Ramos (cell line): ENCODE results near the gene JRKL.

Source experiments
- in situ Hi-C: fragments of 300-500 bp; cut with MboI; formaldehyde crosslinking; loops from one replicate; pipeline ENCODE4 v1.14.3; 2022; ENCODE audit warnings: low sequenced_read_pairs; ENCODE audit not compliant: unreplicated experiment

JRKL gene

DNA sequence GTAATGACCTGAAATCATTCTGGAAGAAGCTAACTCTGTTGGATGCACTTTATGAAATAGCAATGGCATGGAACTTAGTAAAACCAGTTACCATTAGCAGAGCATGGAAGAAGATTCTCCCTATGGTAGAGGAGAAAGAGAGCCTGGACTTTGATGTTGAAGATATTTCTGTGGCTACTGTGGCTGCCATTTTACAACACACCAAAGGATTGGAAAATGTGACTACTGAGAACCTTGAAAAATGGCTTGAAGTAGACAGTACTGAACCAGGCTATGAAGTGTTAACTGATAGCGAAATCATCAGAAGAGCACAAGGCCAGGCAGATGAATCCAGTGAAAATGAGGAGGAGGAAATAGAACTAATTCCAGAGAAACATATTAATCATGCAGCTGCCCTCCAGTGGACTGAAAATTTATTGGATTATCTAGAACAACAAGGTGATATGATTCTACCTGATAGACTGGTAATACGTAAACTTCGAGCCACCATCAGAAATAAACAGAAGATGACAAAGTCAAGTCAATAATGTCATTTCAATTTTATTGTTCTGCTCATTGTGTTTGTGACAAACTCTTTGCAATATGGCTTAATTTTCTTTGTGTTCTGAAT is 2.0 kb downstream of the JRKL start:
- in situ Hi-C loops = loop anchor here (25.0 kb wide), 1 partner anchor 555 kb away; no protein-coding TSS in a partner anchor

- in situ Hi-C loops = loop anchor here (25.0 kb wide), 1 partner anchor 557 kb away; no protein-coding TSS in a partner anchor
These were observed 4.0 kb downstream of the JRKL start for GRCh38 chr11:96393753-96394348.

DNA sequence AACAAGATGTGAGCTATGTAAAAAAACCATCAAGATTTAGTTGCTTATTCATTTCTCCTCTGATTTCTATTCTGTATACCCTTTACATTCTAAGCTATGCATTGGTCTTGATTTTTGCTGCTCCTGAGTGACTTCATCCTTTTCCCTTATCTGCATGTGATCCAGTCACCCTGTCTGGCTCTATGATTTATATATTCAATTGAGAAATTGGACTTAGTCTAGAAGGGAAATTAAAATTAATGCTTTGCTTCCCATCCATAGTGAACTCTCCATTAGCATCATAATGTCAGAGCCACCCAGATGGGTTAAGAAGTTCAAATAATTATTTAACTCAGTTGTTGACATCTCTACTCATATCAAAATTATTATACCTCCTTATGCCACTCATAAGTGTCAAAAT is 5.0 kb downstream of the JRKL start:
- in situ Hi-C loops = loop anchor here (25.0 kb wide), 1 partner anchor 557 kb away; no protein-coding TSS in a partner anchor

GRCh38 chr11:96396637-96397036 is 6.8 kb downstream of the JRKL start:
- in situ Hi-C loops = loop anchor here (25.0 kb wide), 1 partner anchor 559 kb away; no protein-coding TSS in a partner anchor

GRCh38 chr11:96397863-96398262 is 8.1 kb downstream of the JRKL start:
- in situ Hi-C loops = loop anchor here (25.0 kb wide), 1 partner anchor 561 kb away; no protein-coding TSS in a partner anchor

DNA sequence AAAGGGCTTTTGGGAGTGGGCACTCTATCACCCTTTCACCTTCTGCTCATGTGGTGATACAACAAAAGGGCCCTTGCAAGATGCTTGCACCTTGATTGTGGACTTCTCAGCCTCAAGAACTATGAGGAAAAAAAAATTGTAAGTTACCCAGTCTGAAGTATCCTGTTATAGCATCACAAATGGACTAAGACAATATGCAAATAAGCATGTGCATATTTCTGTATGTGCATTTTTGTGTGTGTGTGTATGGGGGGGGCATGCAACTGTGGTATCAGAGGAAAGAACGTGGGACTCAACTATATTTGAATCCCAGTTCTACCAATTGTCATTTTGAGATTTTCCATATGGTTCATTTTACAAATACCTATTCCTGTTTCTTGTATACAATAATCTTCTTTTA is 10.9 kb downstream of the JRKL start:
- in situ Hi-C loops = loop anchor here (25.0 kb wide), 1 partner anchor 1238 kb away; no protein-coding TSS in a partner anchor

DNA sequence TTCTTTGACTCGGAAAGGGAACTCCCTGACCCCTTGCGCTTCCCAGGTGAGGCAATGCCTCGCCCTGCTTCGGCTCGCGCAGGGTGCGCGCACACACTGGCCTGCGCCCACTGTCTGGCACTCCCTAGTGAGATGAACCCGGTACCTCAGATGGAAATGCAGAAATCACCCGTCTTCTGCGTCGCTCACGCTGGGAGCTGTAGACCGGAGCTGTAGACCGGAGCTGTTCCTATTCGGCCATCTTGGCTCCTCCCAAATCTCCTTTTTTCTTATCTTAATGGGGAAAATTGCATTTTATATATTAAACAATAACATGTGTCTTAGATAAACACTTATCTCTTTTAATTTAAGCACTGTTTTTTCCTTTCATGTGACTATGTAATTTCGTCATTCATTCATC is 21.6 kb downstream of the JRKL start:
- in situ Hi-C loops = loop anchor here (25.0 kb wide), 1 partner anchor 1249 kb away; no protein-coding TSS in a partner anchor

DNA sequence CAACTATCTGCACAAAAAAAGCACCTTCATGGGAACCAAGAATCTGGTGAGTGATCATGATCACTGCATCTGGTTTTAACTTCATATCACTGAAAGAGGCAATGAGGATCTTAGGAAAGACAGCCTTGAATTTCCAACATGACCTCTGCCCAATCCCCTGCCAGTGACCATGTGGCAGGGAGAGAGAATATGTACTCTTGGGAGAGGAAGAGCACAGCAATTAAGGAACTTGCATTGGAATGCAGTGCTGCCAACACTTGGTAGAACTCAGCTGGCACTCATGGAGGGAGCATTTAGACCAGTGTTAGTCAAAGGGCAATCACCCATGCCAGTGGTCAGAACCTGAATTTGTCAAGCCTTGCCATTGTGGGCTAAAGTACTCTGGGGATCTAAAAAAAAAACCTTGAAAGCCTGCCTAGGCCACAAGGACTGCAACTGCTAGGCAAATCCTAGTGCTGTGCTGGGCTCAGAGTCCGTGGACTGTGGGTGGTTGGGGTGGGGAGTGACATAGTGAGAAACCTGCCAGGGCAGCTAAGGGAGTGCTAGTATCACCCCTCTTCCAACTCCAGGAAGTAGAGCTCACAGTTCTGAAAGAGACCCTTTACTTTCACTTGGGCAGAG is 23.1 kb downstream of the JRKL start:
- in situ Hi-C loops = loop anchor here (25.0 kb wide), 1 partner anchor 1251 kb away; no protein-coding TSS in a partner anchor

DNA sequence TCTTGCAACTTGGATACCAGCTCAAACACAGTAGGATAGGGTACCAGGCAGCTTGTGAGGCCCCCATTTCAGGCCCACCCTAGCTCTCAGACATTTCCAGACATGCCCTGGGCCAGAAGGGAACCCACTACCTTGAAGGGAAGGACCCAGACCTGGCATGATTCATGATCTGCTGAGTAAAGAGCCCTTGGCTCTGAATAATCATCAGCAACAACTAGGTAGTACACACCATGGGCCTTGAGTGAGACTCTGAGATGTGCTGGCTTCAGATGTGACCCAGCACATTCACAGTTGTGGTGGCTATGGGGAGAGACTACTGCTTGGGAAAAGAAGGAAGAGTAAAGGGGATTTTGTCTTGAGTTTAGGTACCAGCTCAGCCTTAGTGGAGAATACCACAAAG is 23.6 kb downstream of the JRKL start:
- in situ Hi-C loops = loop anchor here (25.0 kb wide), 1 partner anchor 1251 kb away; no protein-coding TSS in a partner anchor

- in situ Hi-C loops = loop anchor here (25.0 kb wide), 2 partner anchors 1262 to 1812 kb away; no protein-coding TSS in a partner anchor
These were observed 34.9 kb downstream of the JRKL start for GRCh38 chr11:96424693-96425092.

- in situ Hi-C loops = loop anchor here (25.0 kb wide), 1 partner anchor 1818 kb away; no protein-coding TSS in a partner anchor
These were observed 40.9 kb downstream of the JRKL start for GRCh38 chr11:96430668-96431067.

- in situ Hi-C loops = loop anchor here (25.0 kb wide), 1 partner anchor 1820 kb away; no protein-coding TSS in a partner anchor
These were observed 42.8 kb downstream of the JRKL start for GRCh38 chr11:96432654-96433053.
